GM12891 (cell line): ENCODE results near the gene PCTP.

Experiments
- DNase-seq: peaks from one replicate; pipeline ENCODE4 v3.0.0; 2011; ENCODE audit warnings: low spot score; ENCODE audit not compliant: insufficient read length
- FAIRE-seq: peaks from 2 replicates; lab custom pipeline; 2011; peaks lifted over from hg19 to GRCh38; lab: Jason Lieb, UNC
- PAX5 ChIP-seq: IDR thresholded peaks from 2 replicates; pipeline ENCODE4 v1.6.1; 2011; ENCODE audit warnings: low read length, moderate library complexity, mild to moderate bottlenecking; ENCODE audit not compliant: insufficient read depth, severe bottlenecking
- POLR2A ChIP-seq: IDR thresholded peaks from 2 replicates; pipeline ENCODE4 v1.6.1; 2011; ENCODE audit warnings: low read depth, low read length, control low read depth
- POLR2AphosphoS5 ChIP-seq: IDR thresholded peaks from 2 replicates; pipeline ENCODE4 v1.6.1; 2011; ENCODE audit warnings: low read depth, low read length, control low read depth
- POU2F2 ChIP-seq: IDR thresholded peaks from 2 replicates; pipeline ENCODE4 v1.6.1; 2011; ENCODE audit warnings: low read depth, mild to moderate bottlenecking, control low read depth, low read length, moderate library complexity
- SPI1 ChIP-seq: IDR thresholded peaks from 2 replicates; pipeline ENCODE4 v1.6.1; 2011; ENCODE audit warnings: low read depth, low read length, control low read depth
- TAF1 ChIP-seq: IDR thresholded peaks from 2 replicates; pipeline ENCODE4 v1.6.1; 2011; ENCODE audit warnings: low read depth, low read length, control low read depth

Gene PCTP

GRCh38 chr17:55726440-55726839 is 24.4 kb upstream of the PCTP start:
- no peak for FAIRE-seq

GRCh38 chr17:55727275-55727674 is 23.6 kb upstream of the PCTP start:
- TF ChIP-seq POLR2AphosphoS5, result no peak
- TF ChIP-seq PAX5, result no peak
- no peak for TF ChIP-seq SPI1
- no peak for TF ChIP-seq POLR2A
- no peak for TF ChIP-seq POU2F2
- TF ChIP-seq TAF1, result no peak
- FAIRE-seq (no peak), DNase-seq (no peak)

More at GRCh38 chr17:55726440-55726839, 24.4 kb upstream of the PCTP start:
- DNase-seq, result no peak
- no peak for TF ChIP-seq POLR2A
- no peak for TF ChIP-seq SPI1
- no peak for TF ChIP-seq POLR2AphosphoS5
- no peak for TF ChIP-seq TAF1

DNA sequence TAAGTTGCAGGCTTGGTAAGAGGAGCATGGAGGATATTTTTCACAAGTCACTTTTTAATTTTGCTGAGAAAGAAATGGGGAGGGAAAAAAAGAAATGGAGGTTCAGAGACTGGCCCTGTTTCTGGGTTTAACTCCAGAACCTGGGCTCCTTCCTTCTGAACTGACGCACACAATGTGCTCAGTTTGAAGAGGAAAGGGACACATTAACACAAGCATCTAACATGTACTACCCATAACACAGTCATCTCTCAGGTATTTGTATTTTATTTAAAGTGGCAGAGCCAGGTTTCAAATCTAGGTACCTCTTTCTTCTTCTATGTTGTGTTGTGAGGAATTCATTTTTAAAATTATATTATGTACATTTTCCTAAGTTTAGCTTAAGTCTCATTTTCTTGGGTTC is 22.9 kb upstream of the PCTP start:
- FAIRE-seq, result no peak
- no peak for TF ChIP-seq PAX5
- no peak for TF ChIP-seq POLR2A
- no peak for TF ChIP-seq POLR2AphosphoS5
- TF ChIP-seq POU2F2, result no peak
- no peak for TF ChIP-seq TAF1
- TF ChIP-seq SPI1, result no peak
- no peak for DNase-seq

DNA sequence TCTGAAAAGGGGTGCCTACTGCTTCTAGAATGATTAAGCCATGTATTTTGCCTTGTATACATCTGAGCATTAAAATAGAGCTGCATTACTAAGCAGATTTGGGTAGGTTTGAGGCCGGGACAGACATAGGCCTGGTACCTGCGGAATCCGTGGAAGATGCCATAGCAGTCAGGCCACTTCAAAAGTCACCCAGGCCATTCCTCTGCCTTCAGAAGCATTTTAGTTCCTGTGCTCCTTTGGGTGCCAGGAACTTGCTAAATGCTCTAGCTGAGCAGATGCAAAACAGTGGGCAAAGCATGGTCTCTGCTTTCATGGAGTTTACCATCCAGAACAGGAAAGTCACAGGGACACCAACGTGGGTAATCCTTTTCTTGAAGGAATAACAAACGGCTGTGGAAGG is 22.5 kb upstream of the PCTP start:
- FAIRE-seq (no peak), DNase-seq (no peak)
- TF ChIP-seq POU2F2 (no peak), POLR2AphosphoS5 (no peak), SPI1 (no peak)

DNA sequence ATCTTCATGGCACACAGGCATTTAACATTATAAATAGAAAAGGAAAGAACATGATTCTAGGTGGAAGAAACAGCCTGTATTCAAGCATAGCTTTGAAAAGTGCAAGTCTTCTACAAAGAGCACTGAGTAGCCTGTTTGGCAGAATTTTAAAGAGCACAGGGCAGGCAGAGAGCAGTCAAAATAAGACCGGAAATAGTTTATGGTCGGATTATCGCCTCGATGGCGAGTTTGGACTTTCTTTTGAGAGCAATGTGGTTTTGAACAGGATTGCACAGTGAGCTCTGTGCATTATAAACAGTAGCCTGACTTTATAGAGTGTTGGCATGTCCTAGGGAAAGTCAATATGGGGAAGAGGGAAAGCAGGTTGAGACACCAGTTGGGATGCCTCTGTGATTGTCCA is 22.0 kb upstream of the PCTP start:
- no peak for FAIRE-seq
- no peak for DNase-seq
- no peak for TF ChIP-seq SPI1
- no peak for TF ChIP-seq POU2F2
- TF ChIP-seq PAX5, result no peak
- no peak for TF ChIP-seq POLR2AphosphoS5
- no peak for TF ChIP-seq TAF1
- TF ChIP-seq POLR2A, result no peak

GRCh38 chr17:55729484-55729883 is 21.4 kb upstream of the PCTP start:
- FAIRE-seq (no peak), DNase-seq (no peak)
- TF ChIP-seq SPI1, result no peak
- no peak for TF ChIP-seq POLR2AphosphoS5
- no peak for TF ChIP-seq POU2F2
- TF ChIP-seq PAX5, result no peak
- no peak for TF ChIP-seq POLR2A

DNA sequence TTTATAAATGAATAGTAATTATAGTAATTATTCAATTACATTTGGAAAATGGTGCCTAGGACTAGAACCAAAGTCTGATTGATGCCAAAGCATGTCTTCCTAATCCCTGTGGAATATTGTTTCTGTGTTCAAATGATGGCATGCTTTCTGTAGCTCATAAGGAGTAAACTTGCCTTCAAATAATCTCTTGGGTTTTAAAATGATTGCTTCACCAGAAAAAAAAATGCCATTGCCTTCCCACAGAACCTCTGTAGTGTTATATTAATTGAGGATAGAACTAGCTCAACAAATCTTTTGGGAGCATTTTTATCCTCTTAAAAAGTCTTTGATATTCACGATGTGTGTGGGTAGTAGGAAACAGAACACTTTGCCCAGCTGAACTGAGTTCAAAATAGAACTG is 20.5 kb upstream of the PCTP start:
- FAIRE-seq, result no peak
- TF ChIP-seq POLR2A (no peak), SPI1 (no peak), POLR2AphosphoS5 (no peak), POU2F2 (no peak), PAX5 (no peak)
- no peak for DNase-seq

GRCh38 chr17:55730808-55731207 is 20.0 kb upstream of the PCTP start:
- FAIRE-seq (no peak), DNase-seq (no peak)
- TF ChIP-seq POLR2A, result no peak
- no peak for TF ChIP-seq PAX5
- no peak for TF ChIP-seq POU2F2
- TF ChIP-seq TAF1, result no peak
- TF ChIP-seq SPI1, result no peak
- no peak for TF ChIP-seq POLR2AphosphoS5

DNA sequence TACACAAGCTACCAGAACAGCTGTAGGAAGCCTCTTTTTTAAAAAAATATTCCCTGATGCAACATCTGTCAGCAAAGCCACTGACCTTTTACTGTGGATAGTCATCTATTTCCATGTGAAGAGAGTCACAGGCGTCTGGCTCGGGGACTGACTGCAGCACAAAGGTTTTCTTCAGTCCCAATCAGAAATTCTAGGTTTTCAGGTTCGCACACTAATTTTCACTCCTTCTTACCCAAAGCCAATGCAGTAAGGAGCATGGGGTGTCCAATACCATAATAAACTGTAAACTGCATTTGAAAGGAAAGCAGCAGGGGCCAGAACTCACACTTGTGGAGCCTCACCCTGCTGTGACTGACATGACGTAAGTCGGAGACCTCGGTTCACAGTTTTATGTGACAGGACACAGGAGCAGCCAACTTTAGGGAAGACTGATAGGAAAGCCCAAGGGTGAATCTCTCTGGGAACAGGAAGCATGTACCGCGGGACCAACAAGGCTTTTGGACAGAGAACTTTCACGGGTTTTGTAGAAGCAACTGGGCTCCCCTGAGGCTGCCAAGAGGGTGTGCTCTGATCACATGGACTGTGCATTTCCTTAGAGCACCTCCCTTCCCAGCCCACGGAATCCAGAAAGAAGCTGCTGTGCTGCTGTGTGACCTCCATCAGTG is 19.1 kb upstream of the PCTP start:
- no peak for TF ChIP-seq SPI1
- TF ChIP-seq POU2F2, result no peak
- no peak for TF ChIP-seq POLR2A
- TF ChIP-seq POLR2AphosphoS5, result no peak
- no peak for TF ChIP-seq PAX5
- TF ChIP-seq TAF1, result no peak
- DNase-seq (no peak), FAIRE-seq (no peak)

- TF ChIP-seq TAF1 (no peak), PAX5 (no peak), POLR2A (no peak), POLR2AphosphoS5 (no peak), POU2F2 (no peak), SPI1 (no peak)
- no peak for DNase-seq
- no peak for FAIRE-seq
Measured at GRCh38 chr17:55734128-55734781, 16.6 kb upstream of the PCTP start.
